ENCODE data around the gene ADGRV1.

DNA sequence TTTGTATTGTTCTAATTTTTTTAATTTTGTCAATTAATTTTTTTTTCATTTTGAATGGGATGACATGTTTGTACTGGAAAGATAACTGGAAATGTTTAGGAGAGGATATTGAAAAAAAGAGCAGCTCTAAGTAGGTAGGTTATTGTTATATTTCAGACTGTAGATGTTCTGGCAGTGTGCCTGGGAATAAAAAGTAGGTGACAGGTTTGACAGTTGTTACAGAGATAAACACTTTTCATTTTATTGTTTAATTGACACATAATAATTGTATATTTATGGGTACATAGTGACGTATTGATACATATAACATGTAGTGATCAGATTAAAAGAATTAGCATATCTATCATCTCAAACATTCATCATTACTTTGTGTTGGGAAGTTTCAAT is 545.5 kb downstream of the ADGRV1 start:
- TF ChIP-seq, protein P1, sequence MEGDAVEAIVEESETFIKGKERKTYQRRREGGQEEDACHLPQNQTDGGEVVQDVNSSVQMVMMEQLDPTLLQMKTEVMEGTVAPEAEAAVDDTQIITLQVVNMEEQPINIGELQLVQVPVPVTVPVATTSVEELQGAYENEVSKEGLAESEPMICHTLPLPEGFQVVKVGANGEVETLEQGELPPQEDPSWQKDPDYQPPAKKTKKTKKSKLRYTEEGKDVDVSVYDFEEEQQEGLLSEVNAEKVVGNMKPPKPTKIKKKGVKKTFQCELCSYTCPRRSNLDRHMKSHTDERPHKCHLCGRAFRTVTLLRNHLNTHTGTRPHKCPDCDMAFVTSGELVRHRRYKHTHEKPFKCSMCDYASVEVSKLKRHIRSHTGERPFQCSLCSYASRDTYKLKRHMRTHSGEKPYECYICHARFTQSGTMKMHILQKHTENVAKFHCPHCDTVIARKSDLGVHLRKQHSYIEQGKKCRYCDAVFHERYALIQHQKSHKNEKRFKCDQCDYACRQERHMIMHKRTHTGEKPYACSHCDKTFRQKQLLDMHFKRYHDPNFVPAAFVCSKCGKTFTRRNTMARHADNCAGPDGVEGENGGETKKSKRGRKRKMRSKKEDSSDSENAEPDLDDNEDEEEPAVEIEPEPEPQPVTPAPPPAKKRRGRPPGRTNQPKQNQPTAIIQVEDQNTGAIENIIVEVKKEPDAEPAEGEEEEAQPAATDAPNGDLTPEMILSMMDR (IDR thresholded peaks at IDR 0.05; ENCODE audit: poor library complexity, severe bottlenecking), result no peak
- no peak for TF ChIP-seq SMC3 (conservative IDR thresholded peaks at IDR 0.05; ENCODE audit: poor library complexity)
- no peak for TF ChIP-seq MXI1 (conservative IDR thresholded peaks at IDR 0.05; ENCODE audit: poor library complexity, severe bottlenecking)
- TF ChIP-seq EZH2 (IDR thresholded peaks at IDR 0.05; ENCODE audit: borderline replicate concordance, insufficient read depth, low read length, poor library complexity, severe bottlenecking), result no peak
- TF ChIP-seq POLR2AphosphoS5 (IDR thresholded peaks at IDR 0.05), result no peak
- TF ChIP-seq, protein P2, sequence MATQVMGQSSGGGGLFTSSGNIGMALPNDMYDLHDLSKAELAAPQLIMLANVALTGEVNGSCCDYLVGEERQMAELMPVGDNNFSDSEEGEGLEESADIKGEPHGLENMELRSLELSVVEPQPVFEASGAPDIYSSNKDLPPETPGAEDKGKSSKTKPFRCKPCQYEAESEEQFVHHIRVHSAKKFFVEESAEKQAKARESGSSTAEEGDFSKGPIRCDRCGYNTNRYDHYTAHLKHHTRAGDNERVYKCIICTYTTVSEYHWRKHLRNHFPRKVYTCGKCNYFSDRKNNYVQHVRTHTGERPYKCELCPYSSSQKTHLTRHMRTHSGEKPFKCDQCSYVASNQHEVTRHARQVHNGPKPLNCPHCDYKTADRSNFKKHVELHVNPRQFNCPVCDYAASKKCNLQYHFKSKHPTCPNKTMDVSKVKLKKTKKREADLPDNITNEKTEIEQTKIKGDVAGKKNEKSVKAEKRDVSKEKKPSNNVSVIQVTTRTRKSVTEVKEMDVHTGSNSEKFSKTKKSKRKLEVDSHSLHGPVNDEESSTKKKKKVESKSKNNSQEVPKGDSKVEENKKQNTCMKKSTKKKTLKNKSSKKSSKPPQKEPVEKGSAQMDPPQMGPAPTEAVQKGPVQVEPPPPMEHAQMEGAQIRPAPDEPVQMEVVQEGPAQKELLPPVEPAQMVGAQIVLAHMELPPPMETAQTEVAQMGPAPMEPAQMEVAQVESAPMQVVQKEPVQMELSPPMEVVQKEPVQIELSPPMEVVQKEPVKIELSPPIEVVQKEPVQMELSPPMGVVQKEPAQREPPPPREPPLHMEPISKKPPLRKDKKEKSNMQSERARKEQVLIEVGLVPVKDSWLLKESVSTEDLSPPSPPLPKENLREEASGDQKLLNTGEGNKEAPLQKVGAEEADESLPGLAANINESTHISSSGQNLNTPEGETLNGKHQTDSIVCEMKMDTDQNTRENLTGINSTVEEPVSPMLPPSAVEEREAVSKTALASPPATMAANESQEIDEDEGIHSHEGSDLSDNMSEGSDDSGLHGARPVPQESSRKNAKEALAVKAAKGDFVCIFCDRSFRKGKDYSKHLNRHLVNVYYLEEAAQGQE (IDR thresholded peaks at IDR 0.05; ENCODE audit: borderline replicate concordance), result no peak

All from neural cell (in vitro differentiated cells).